K562 (cell line): ENCODE data around the gene PRTFDC1. TPM values are rescaled to one million over a fixed set of nuclear protein-coding genes. Genes with fewer than 3 reads are reported as not detected.

ENCODE experiments used
- ATF1 ChIP-seq, 2 experiments: fragments of 450-650 bp in 1 of 2; IDR thresholded peaks; 2 replicates each; pipeline ENCODE4 v1.6.1; 2016; ENCODE audit warnings: missing compliant biosample characterization in 1 of 2, missing genetic modification characterization in 1 of 2
- CEBPG ChIP-seq, 3 experiments: fragments of 200-800 bp in 1 of 3; sonication (Bioruptor generic) in 1 of 3; sonication (generic) in 1 of 3; formaldehyde crosslinking in 1 of 3; IDR thresholded peaks in 2 of 3; conservative IDR thresholded peaks in 1 of 3; 2 replicates each; pipeline versions ENCODE4 v1.6.1 to v1.8.0; 2016 to 2022; ENCODE audit warnings: missing compliant biosample characterization in 2 of 3, missing genetic modification characterization in 2 of 3, mild to moderate bottlenecking in 1 of 3, missing genetic modification reagents in 1 of 3
- HDAC6 ChIP-seq: IDR thresholded peaks from 2 replicates; pipeline ENCODE4 v1.6.1; 2012; ENCODE audit warnings: low read depth, mild to moderate bottlenecking, control low read depth, inconsistent platforms, low read length, moderate library complexity
- KLF13 ChIP-seq: fragments of 450-650 bp; IDR thresholded peaks from 2 replicates; pipeline ENCODE4 v1.6.1; 2016; ENCODE audit warnings: missing genetic modification characterization, low read depth, mild to moderate bottlenecking, missing compliant biosample characterization, moderate library complexity, borderline replicate concordance
- LCOR ChIP-seq: sonication (generic); formaldehyde crosslinking; IDR thresholded peaks from 2 replicates; pipeline ENCODE4 v1.8.0; 2022; ENCODE audit warnings: mild to moderate bottlenecking, missing genetic modification reagents
- MEIS2 ChIP-seq: fragments of 450-650 bp; IDR thresholded peaks from 2 replicates; pipeline ENCODE4 v1.6.1; 2014; ENCODE audit warnings: mild to moderate bottlenecking; ENCODE audit not compliant: partially characterized antibody
- NCOR1 ChIP-seq: fragments of 450-650 bp; IDR thresholded peaks from 2 replicates; pipeline ENCODE4 v1.6.1; 2016; ENCODE audit warnings: mild to moderate bottlenecking, moderate library complexity
- PBX2 ChIP-seq, 2 experiments: IDR thresholded peaks in 1 of 2; conservative IDR thresholded peaks in 1 of 2; 2 replicates each; pipeline ENCODE4 v1.6.1; 2016; ENCODE audit warnings: low read depth in 2 of 2, mild to moderate bottlenecking in 1 of 2, missing compliant biosample characterization in 1 of 2, missing genetic modification characterization in 1 of 2, moderate library complexity in 1 of 2
- POLR2AphosphoS5 ChIP-seq: IDR thresholded peaks from 2 replicates; pipeline ENCODE4 v1.6.1; 2011; ENCODE audit warnings: mild to moderate bottlenecking, low read depth, low read length, moderate library complexity; ENCODE audit not compliant: control insufficient read depth, insufficient read depth
- SMARCC2 ChIP-seq: fragments of 450-650 bp; IDR thresholded peaks from 2 replicates; pipeline ENCODE4 v1.6.1; 2017; ENCODE audit warnings: antibody characterized with exemption, moderate library complexity, mild to moderate bottlenecking, low read depth
- SMC3 ChIP-seq: conservative IDR thresholded peaks from 2 replicates; pipeline ENCODE4 v1.6.1; 2011; ENCODE audit warnings: low read depth, low read length, improper control_type of control experiment; ENCODE audit not compliant: insufficient read depth
- SPI1 ChIP-seq: IDR thresholded peaks from 2 replicates; pipeline ENCODE4 v1.6.1; 2011; ENCODE audit warnings: low read depth, low read length, control low read depth, borderline replicate concordance
- STAT5B ChIP-seq: fragments of 250-450 bp; sonication (Bioruptor Pico); IDR thresholded peaks from 2 replicates; pipeline ENCODE4 v1.8.0; 2021; ENCODE audit warnings: mild to moderate bottlenecking, inconsistent platforms
- TCF15 ChIP-seq: fragments of 250-450 bp; sonication (Bioruptor Pico); IDR thresholded peaks from 2 replicates; pipeline ENCODE4 v1.8.0; 2022; ENCODE audit warnings: moderate library complexity, mild to moderate bottlenecking, inconsistent platforms
- ZBTB8A ChIP-seq: fragments of 450-650 bp; IDR thresholded peaks from 2 replicates; pipeline ENCODE4 v1.6.1; 2018; ENCODE audit warnings: mild to moderate bottlenecking, moderate library complexity; ENCODE audit not compliant: partially characterized antibody
- ZFX ChIP-seq: sonication (generic); formaldehyde crosslinking; IDR thresholded peaks from 2 replicates; pipeline ENCODE4 v1.8.0; 2022; ENCODE audit warnings: mild to moderate bottlenecking, missing genetic modification reagents, moderate library complexity
- polyA plus RNA-seq, 8 experiments: library from polyadenylated mRNA; depleted of rRNA in 4 of 8; stranded (reverse) in 5 of 8; unstranded in 3 of 8; fragments of >200 nt; fragmentation: Nextera tagmentation in 2 of 8; fragmentation: Illumina TruSeq in 1 of 8; extraction: Ambion mirVana in 2 of 8; extraction: Trizol in 1 of 8; gene quantifications; 2 replicates each; pipeline versions ENCODE4 v1.2.1 to v1.2.3, GENCODE V29; 2011 to 2014; ENCODE audit warnings: inconsistent platforms in 1 of 8, missing spikeins in 1 of 8
- total RNA-seq, 7 experiments: library from RNA; depleted of rRNA in 6 of 7; stranded (reverse); fragments of >200 nt in 6 of 7; fragmentation: Illumina TruSeq in 2 of 7; extraction: Trizol in 2 of 7; gene quantifications; 2 replicates each; pipeline versions ENCODE4 v1.2.1 to v1.2.3, GENCODE V29; 2011 to 2021; ENCODE audit warnings: low replicate concordance in 1 of 7
- TF ChIP-seq, protein P1 (sequence below): fragments of 450-650 bp; IDR thresholded peaks from 2 replicates; pipeline ENCODE4 v1.6.1; 2017; ENCODE audit warnings: antibody characterized with exemption, mild to moderate bottlenecking

PRTFDC1 gene
- total and polyA plus RNA-seq, 9 of the 15 experiments (the other 6 are each of a cell fraction or from before 2014, with no cell fraction given) = 7.0 to 27.6 (median 10.0) TPM

GRCh38 chr10:24988831-24989640, 36.6 kb upstream of the PRTFDC1 start (continued):
- TF ChIP-seq PBX2 (CRISPR knock-in tag; IDR thresholded peaks at IDR 0.05; ENCODE audit: low read depth) = no peak
- peak; percentile 65 for TF ChIP-seq PBX2 (tag; conservative IDR thresholded peaks at IDR 0.05; ENCODE audit: low read depth)
- TF ChIP-seq ZBTB8A = no peak
- no peak for TF ChIP-seq HDAC6
- no peak for TF ChIP-seq STAT5B
- 0 out of 2 replicates have a peak, but pooled peaks have one; percentile 36 for TF ChIP-seq POLR2AphosphoS5
- peak; percentile 50; the same call in 1 of the 2 replicates for TF ChIP-seq NCOR1
- TF ChIP-seq CEBPG (CRISPR knock-in tag; IDR thresholded peaks at IDR 0.05) = no peak
- TF ChIP-seq CEBPG (tag; conservative IDR thresholded peaks at IDR 0.05 in 1 of 2, IDR thresholded peaks at IDR 0.05 in 1 of 2) = peak; percentile 48 to 74
- peak; percentile 78 for TF ChIP-seq SPI1
- TF ChIP-seq SMARCC2 = peak; percentile 36; the same call in 1 of the 2 replicates
- no peak for TF ChIP-seq ZFX (CRISPR knock-in tag)
- peak; percentile 88 for TF ChIP-seq MEIS2
- peak; percentile 75 for TF ChIP-seq LCOR
- no peak for TF ChIP-seq KLF13 (tag)
- 0 out of 2 replicates have a peak, but pooled peaks have one; percentile 16 for TF ChIP-seq SMC3
- TF ChIP-seq, protein P1, sequence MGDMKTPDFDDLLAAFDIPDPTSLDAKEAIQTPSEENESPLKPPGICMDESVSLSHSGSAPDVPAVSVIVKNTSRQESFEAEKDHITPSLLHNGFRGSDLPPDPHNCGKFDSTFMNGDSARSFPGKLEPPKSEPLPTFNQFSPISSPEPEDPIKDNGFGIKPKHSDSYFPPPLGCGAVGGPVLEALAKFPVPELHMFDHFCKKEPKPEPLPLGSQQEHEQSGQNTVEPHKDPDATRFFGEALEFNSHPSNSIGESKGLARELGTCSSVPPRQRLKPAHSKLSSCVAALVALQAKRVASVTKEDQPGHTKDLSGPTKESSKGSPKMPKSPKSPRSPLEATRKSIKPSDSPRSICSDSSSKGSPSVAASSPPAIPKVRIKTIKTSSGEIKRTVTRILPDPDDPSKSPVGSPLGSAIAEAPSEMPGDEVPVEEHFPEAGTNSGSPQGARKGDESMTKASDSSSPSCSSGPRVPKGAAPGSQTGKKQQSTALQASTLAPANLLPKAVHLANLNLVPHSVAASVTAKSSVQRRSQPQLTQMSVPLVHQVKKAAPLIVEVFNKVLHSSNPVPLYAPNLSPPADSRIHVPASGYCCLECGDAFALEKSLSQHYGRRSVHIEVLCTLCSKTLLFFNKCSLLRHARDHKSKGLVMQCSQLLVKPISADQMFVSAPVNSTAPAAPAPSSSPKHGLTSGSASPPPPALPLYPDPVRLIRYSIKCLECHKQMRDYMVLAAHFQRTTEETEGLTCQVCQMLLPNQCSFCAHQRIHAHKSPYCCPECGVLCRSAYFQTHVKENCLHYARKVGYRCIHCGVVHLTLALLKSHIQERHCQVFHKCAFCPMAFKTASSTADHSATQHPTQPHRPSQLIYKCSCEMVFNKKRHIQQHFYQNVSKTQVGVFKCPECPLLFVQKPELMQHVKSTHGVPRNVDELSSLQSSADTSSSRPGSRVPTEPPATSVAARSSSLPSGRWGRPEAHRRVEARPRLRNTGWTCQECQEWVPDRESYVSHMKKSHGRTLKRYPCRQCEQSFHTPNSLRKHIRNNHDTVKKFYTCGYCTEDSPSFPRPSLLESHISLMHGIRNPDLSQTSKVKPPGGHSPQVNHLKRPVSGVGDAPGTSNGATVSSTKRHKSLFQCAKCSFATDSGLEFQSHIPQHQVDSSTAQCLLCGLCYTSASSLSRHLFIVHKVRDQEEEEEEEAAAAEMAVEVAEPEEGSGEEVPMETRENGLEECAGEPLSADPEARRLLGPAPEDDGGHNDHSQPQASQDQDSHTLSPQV = 0 out of 2 replicates have a peak, but pooled peaks have one; percentile 31
- no peak for TF ChIP-seq ATF1 (CRISPR knock-in tag; IDR thresholded peaks at IDR 0.05)
- TF ChIP-seq ATF1 (tag; IDR thresholded peaks at IDR 0.05) = 0 out of 2 replicates have a peak, but pooled peaks have one; percentile 15
- TF ChIP-seq TCF15 = no peak
